ENCODE measurements around the gene DENND1A. TPM values are rescaled to one million over a fixed set of nuclear protein-coding genes. Genes with fewer than 3 reads are reported as not detected.

DENND1A gene
- total RNA-seq, 1 experiment from 2014 or later: 20.6 TPM

DNA sequence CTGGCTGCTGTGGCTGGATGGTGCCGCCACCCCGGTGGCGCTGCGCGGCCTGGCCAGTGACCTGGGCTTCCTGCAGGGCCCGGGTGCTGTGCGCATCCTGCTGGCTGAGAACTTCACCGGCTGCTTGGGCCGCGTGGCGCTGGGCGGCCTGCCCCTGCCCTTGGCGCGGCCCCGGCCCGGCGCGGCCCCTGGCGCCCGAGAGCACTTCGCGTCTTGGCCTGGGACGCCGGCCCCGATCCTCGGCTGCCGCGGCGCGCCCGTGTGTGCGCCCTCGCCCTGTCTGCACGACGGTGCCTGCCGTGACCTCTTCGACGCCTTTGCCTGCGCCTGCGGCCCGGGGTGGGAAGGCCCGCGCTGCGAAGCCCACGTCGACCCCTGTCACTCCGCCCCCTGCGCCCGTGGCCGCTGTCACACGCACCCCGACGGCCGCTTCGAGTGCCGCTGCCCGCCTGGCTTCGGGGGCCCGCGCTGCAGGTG lies 556.4 kb downstream of the DENND1A start:
- DNase-seq (ENCODE audit: low read depth): no peak

- DNase-seq (ENCODE audit: low read depth): no peak
Measured at GRCh38 chr9:123372766-123373446, 557.0 kb downstream of the DENND1A start.

DNA sequence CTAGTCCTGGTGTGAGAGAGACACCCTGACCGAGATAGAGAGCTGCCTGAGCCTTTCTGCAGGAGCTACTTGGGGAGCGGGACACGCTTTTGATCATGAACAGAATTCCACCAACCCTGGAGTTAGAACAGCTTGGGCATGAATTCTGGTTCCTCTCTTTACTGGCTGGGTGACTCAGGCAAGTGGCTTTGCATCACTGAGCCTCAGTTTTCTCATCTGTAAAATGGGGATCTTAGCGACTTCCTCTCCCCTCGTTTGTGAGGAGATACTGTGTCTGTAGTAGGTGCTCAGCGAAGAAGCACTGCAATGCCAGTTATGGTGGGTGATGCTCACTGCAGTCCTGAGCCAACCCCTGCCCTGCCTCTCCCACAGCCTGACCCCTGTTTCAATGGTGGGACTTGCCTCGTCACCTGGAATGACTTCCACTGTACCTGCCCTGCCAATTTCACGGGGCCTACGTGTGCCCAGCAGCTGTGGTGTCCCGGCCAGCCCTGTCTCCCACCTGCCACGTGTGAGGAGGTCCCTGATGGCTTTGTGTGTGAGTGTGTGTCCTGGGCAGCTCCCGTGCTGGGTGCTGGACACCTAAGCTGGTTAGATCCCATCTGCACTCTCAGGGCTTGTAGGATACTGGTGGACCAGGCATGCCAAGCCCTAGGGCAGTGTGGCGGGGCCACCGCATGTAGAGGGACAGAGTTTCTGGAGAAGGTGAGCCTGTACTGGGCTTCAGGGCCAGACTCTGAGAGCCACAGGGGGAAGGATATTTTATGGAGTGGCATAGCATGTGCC lies 557.9 kb downstream of the DENND1A start:
- DNase-seq (ENCODE audit: low read depth): no peak

- no peak for DNase-seq (ENCODE audit: low read depth)
Measured at GRCh38 chr9:123371228-123371584, 558.7 kb downstream of the DENND1A start.

DNA sequence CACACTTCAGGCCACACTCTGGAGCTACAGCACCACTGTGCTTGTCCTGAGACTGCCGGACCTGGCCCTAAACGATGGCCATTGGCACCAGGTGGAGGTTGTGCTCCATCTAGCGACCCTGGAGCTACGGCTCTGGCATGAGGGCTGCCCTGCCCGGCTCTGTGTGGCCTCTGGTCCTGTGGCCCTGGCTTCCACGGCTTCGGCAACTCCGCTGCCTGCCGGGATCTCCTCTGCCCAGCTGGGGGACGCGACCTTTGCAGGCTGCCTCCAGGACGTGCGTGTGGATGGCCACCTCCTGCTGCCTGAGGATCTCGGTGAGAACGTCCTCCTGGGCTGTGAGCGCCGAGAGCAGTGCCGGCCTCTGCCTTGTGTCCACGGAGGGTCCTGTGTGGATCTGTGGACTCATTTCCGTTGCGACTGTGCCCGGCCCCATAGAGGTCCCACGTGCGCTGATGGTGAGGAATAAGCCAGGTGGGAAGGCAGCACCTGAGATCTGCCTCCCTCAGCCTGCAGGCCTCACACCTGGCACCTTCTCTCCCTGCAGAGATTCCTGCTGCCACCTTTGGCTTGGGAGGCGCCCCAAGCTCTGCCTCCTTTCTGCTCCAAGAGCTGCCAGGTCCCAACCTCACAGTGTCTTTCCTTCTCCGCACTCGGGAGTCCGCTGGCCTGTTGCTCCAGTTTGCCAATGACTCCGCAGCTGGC lies 559.2 kb downstream of the DENND1A start:
- no peak for DNase-seq (ENCODE audit: low read depth)

GRCh38 chr9:123370108-123370507 lies 559.8 kb downstream of the DENND1A start:
- DNase-seq (ENCODE audit: low read depth): no peak

DNA sequence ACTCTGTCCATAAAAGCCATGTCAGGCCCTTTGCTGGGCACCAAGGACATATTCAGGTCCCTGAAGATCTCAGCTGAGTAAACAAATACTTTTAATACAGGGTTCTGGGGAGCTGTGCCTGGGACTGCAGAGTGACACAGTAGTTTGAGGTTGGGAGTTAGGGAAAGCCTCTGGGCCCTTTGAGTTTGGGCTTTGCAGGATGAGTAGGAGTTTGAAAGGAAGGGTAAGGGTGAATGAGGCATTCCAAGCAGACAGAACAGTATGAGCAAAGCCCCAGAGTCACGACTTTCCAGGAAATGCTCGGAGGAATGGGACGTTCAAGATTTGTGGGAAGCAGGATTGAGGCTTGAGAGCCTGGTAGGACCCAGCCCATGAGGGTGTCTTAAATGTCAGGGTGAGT lies 560.6 kb downstream of the DENND1A start:
- DNase-seq (ENCODE audit: low read depth): no peak

GRCh38 chr9:123368536-123369153 lies 561.3 kb downstream of the DENND1A start:
- DNase-seq (ENCODE audit: low read depth): no peak

- no peak for DNase-seq (ENCODE audit: low read depth)
Measured at GRCh38 chr9:123368023-123368422, 561.9 kb downstream of the DENND1A start.

DNA sequence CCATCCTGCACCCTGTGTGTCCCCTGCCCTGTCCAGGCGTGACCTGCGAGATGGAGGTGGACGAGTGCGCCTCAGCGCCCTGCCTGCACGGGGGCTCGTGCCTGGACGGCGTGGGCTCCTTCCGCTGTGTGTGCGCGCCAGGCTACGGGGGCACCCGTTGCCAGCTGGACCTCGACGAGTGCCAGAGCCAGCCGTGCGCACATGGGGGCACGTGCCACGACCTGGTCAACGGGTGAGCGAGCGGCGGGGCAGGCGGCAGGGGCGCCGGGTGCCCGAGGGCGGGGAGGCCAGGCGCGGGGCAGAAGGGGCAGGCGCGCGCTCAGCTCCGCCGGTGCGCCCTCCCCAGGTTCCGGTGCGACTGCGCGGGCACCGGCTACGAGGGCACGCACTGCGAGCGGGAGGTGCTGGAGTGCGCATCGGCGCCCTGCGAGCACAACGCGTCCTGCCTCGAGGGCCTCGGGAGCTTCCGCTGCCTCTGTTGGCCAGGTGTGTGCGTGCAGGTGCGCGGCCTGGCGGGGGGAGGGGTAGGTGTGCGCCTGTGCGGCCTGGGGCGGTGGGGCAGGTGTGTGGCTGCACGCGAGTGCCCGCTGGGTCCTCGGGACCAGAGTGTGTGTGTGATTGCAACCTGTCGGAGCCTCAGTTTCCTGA lies 563.9 kb downstream of the DENND1A start:
- DNase-seq (ENCODE audit: low read depth): no peak

DNA sequence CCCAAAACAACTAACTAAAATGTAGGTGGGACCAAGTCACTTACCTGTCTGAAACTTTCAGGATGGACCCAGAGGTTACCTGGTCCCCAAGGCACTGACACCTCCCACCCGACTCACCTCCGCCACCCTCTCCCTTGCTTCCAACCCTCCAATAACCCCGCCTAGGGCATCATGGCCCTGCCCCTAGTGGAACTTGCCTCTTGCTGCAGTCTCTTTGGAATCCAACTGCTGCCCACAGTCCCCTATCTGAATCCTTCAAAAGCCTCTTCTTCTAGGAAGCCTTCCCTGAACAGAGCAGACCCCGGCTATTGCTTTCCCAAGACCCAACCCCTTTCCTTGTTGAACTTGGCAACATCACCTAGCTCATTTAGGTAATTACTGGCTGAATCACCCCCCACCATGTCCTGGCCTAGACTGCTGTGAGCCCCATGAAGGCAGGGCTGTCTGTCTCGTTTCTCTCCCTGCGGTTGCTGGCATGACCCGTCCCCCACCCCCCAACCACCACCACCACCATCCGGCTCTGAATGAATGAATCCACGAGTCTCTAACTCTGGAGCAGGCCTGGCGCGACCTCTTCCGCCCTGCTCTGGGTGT lies 564.5 kb downstream of the DENND1A start:
- no peak for DNase-seq (ENCODE audit: low read depth)

DNA sequence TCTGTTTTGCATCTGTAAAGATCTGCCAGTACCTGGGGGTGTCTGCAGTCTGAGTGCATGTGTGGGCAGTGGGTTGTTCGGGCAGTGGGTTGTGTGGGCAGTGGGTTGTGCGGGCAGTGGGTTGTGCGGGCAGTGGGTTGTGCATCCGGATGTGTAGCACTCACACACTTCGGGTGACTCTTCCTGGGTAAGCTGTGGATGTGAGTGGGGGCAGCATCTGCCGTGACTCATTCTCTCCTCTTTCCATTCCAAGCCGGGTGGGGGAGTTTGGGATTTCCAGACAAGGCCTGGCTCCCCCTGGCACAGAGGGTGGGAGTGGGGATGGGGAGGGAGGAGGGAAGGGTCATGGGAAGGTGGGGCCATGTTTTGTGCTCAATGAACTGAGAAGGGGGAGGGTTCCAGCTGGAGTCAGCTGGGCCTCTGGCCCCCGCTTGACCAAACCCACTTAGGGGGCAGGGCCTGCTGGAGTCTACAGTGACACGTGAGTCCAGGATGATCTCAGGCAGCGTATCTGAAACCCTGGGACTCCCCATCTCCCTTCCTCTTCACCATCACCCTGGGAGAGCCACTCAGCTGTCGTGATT lies 565.6 kb downstream of the DENND1A start:
- DNase-seq (ENCODE audit: low read depth): peak; percentile 28

GRCh38 chr9:123362856-123363255 lies 567.1 kb downstream of the DENND1A start:
- DNase-seq (ENCODE audit: low read depth): no peak

DNA sequence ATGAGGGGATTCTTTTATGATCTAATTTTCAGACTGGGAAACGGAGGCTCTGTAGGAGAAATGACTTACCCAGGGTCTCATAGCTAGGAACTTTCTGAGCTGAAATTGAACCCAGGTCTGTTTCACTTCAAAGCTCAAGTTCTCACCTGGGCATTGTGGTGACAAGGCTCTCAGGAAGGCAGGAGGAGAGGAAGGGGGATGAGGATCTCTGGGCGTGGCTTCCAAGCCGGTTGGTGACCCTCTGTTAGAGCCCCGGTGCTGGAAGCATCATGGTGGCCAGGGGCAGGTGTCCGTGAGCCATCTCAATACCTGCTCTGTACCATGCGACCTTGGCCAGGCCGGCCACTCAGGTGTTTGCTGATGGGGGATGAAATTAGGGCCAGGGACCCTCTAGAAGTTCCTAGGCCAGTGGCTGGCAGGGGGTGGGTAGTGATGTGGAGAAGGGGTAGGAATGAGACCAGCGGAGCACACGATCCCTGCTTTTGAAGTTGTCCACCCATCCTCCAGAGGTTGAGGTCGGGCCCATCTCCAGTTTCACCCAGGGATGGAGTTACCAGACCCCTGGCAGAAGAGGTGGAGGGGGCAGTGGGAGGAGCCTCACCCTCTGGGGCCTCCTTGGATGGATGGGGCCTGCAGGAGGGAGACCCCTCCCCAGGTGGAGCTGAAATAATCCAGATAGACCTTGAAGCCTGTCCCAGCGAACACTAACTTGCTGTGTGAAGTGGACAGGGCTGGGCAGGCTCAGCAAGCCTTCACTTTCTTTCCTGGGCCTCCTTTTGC lies 568.0 kb downstream of the DENND1A start:
- DNase-seq (ENCODE audit: low read depth): no peak

DNA sequence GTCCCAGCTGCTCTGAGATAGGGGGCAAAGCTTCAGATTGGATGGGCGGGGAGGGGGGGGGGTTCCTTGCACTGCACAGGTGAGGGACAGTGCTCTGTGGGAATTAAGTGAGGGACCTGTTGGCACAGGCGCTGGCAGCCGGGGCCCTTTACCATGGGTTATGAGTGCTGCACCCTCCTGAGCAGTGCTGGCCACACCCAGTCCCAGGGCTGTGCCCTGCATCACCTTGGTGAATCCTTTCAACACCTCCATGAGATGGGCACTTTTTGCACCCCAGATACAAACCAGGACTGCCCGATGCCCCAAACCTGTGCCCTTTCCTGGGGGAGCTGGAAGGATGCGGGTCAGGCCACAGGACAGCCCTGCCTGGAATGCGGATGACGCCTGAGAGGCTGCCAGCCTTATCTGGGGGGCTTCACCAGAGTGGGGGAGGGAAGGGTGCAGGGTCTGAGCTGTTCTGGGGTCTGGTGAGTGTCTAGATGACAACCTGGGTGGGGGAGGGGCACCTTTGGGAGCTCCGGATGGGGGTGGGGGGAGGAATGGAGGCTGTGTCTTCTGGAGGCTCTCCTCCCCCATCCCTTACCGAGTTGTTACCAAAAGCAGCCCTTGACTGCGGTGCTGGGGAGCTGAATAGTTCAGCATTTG lies 568.7 kb downstream of the DENND1A start:
- DNase-seq (ENCODE audit: low read depth): no peak

DNA sequence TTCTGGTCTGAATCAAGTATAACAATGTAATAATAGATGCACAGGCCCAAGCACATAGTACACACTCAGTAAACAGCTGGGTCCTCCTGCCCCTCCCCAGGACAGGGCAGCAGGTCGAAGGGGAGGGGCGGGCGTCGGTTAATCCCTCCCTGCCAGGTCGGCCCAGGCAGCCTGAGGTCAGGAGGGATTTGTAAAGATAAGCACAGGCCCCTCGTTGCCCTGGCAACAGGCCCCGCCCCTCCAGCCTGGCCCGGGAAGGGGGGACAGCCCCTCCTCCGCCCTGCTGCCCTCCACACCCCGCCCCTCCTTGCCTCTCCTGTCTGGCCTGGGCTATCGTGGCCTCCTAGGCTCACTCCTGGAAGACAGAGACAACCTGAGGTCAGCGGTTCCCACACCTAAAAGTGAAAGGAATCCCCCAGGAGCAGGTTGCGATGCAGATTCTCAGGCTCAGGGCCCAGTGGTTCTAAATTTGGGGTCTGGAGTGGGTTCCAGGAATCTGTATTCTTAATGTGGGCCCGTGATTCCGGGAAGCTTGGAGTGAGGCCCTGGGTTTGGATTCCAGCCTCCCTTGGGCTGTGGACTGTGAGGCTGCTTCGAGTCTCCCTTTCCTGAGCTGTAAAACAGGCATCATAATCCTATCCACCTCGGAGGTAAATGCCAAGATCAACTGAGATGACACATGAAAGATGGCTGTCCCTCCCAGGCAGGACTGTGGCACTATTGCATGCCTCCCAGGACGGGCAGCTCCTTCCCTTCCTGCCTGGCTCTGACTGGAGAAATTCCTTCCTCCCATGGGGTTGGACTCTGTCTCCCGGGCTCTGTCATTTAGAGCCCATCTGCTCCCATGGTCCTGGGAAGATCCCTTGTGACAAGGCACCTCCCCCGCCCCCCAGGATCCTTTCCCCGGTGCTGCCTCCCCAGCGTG lies 569.5 kb downstream of the DENND1A start:
- DNase-seq (ENCODE audit: low read depth): no peak

GRCh38 chr9:123359546-123359945 lies 570.4 kb downstream of the DENND1A start:
- no peak for DNase-seq (ENCODE audit: low read depth)

DNA sequence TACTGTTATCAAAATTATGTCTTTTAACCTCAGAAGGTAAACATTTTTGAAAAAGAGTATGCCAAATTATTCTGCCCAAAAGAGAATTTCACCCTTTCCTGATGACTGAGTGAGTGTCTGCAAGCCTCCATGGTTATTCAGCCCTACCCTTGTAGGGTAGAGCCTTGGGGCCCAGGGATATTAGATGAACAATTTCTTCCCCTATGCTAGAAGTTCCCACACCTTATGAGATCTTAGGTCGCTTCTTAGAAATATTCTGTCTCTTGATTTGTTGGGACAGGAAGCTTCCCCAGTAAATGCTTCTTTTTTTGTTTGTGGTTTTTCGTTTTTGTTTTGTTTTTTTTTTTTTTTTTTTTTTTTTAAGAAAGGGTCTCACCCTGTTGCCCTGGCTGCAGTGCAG lies 570.8 kb downstream of the DENND1A start:
- DNase-seq (ENCODE audit: low read depth): no peak
